ENCODE results near the gene SORCS3.

- TF ChIP-seq CTCF (IDR thresholded peaks at IDR 0.05) (no peak), EZH2 (IDR thresholded peaks at IDR 0.05) (peak; percentile 90), EZH2phosphoT487 (IDR thresholded peaks at IDR 0.05) (peak; percentile 71)
Observed at GRCh38 chr10:104641187-104641936, at the start of gene SORCS3.

Measured in neural progenitor cell (in vitro differentiated cells).